Measurements from ENCODE around the gene NAV2.
"Not testable (repeated sequence)": the region's sequence is repeated elsewhere in the genome, so short reads cannot be mapped to it uniquely, and the experiment has no call there.

Gene NAV2

DNA sequence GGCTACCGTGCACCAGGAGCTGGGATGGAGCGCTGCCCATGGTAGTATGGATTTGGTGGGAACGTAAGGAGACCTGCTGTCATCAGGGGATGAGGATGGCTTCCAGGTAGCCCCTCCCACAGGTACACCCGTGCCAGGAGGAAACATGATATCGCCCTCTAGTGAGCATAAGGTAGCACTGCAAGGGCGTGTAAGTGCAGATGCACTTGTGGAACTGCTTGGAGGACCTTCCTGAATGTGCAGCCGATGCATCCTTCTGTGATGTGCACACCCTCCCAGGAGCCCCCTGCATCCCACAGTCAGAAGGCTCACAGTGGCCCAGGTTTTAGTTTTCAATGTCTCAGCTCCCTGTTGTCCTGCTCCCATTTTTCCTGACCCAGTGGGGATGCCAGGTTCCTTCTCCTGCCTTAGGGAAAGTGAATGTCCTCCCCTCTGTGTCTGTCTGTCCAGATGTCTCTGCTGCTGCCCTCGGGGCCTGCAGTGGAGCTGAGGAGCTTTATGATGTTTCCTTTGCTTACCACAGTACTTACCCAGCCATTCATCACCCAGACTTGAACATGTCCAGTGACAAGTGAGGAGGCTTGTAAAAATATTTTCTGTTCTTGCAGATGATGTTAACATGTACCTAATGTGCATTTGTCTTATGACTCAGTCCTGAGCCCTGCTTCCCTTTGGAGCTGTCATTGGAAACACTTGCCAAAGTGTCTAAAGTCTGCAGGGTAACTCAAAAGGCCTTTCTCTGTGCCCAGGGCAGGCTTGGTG is 398.5 kb downstream of the NAV2 start:
- no peak for DNase-seq

DNA sequence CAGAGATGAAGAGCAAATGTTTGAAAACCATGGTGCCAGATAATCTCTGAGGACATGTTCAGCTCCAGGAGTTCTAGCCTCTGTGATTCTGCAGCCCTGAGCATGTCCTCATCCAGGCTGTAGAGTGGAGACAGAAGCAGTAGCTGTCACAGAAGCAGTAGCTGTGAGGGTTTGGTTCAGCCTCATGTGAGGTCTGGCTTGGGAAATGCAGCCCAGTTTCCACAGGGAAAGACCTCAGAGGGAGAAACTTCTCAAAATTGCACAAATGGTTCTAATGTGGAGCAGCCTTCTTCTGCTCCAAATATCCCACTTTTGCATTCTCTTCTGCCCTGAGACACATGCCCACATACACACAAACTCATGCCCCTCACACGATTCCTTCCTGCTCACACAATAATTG is 399.2 kb downstream of the NAV2 start:
- DNase-seq, result no peak

DNA sequence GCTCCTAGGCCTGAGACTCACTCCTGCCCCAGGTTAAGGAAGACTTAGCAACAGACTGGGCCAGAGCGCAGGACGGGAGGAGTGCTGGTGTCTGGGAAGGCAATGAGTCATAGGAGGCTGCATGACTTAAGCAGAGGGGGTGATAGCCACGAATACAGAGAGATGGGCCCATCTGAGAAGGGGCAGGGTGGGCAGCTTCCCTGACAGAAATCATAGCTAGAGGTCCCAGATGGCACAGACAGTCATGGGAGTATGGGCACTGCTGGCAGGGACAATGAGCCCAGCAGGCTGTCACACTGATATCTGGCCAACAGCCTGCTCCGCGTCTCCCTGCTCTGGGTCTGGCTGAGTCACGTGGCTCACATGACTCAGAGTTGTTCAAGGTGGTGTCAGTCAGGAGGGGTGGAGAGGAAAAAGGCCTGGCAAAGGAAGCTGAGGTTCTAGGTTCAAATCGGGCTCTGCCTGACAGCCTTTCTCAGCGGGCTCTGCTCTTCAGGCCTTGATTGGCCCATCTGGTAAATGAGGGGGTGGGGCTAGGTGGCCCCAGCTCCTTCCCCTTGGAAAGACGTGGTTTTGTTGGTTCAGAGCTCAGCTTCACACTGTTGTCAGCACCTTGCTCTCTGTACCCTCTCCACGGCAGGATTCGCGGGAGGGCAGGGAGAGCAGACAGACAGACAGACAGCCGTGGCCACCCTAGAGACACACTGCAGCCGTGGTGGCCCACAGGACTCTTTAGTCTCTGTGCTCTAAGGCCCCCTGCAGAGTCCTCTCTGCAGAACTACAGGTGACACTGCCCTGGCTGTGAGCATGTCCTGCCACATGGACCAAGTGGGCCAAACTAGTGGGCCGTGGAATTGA is 399.9 kb downstream of the NAV2 start:
- DNase-seq, result peak; percentile 43

DNA sequence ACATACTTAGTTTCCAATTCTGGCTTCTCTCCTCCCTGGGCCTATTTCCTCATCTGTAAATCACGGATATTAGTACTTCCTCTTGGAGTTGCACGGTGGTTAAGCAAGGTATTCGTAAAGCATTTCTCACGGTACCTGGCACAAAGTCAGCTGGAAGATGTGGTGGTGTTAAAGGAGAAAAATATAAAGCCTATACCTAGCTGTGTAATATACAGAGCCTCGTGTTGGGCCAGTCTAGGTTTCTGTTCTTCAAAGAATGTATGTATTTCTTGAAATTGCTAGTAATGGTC is 400.5 kb downstream of the NAV2 start:
- DNase-seq, result no peak

DNA sequence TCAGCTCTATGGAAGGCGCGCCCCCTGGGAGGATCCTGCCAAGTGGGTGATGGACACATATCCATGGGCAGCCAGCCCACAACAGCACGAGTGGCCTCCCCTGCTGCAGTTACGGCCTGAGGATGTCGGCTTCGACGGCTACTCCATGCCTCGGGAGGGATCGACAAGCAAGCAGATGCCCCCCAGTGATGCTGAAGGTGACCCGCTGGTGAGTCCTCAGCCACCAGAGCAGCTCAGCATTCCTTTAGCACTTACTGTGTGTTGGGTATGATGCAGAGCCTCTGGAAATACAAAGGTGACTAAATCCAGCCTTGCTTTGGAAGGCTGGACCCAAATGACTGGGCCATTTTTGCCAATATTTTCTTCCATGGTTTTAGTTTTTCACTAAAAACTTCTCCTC is 402.0 kb downstream of the NAV2 start:
- no peak for DNase-seq

DNA sequence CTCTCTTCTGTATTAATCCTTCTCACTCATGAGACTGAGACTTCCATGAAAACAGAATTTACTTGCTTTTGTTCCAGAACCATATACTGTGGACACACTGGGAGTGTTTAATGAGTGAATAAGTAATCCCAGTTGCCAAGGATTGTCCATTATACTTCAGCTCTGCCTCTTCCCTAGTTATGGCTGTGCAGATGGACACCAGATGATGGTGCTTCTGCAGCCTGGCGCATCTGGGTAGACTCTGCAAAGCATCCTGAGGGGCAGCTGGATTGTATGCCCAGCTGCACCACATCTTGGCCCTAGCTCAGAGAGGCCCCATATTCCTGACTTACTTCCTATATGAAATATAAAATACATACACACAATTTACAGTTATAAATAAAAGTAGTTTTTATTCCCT is 404.2 kb downstream of the NAV2 start:
- DNase-seq, result no peak

DNA sequence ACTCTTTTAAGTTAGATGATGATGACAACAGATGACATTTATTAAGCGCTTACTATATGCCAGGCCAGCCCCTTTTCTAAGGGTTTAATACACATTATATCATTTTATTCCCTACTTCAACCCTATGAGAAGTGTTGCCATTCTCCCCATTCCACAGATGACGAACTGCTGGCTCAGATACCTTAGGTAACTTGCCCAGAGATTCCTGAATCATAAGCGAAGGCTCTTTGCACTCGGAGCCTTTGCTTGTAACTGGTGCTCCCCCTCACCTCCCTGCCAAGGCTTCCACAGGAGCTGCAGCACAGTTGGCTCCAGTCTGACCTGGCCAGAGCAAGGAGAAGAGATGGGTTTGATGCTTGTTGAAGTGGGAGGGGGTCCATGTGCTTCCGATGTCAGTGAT is 404.7 kb downstream of the NAV2 start:
- DNase-seq, result no peak

DNA sequence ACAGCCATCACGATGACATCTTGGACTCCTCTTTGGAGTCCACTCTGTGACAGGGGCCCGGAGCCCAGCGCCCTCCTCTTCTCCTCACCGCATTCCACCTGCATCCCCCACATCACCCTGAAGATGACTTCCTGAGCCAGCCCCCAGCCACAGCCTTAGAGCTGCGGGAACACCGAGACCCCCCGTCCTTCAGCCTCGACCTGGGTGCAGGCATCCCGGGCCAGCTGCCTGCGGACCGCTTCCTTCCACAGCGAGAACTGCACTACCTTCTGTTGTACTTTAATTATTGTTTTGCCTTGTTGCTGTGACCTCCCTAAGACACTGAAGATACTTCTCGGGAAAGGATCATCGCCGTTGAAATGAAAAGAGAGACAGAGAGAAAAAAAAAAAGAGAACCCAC is 405.6 kb downstream of the NAV2 start:
- DNase-seq, result no peak

DNA sequence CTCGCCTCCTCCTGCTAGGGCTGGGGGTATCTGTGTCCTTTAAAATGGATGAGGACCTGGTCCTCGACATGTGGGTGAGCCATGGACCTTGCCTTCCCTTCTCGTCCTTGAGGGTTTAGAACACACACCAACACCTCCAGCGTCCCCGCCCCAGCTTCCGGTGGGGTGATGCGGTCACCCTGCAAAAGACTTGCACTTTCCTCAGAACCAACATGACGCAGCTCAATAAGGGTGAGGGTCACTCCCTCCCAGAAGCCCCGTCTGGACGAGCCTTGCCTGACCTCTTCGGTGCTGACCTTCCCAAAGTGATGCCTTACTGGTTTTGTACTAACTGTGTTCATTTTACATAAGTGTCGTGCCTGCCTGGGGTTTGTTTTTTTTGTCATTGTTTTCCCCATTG is 406.7 kb downstream of the NAV2 start:
- DNase-seq, result no peak

DNA sequence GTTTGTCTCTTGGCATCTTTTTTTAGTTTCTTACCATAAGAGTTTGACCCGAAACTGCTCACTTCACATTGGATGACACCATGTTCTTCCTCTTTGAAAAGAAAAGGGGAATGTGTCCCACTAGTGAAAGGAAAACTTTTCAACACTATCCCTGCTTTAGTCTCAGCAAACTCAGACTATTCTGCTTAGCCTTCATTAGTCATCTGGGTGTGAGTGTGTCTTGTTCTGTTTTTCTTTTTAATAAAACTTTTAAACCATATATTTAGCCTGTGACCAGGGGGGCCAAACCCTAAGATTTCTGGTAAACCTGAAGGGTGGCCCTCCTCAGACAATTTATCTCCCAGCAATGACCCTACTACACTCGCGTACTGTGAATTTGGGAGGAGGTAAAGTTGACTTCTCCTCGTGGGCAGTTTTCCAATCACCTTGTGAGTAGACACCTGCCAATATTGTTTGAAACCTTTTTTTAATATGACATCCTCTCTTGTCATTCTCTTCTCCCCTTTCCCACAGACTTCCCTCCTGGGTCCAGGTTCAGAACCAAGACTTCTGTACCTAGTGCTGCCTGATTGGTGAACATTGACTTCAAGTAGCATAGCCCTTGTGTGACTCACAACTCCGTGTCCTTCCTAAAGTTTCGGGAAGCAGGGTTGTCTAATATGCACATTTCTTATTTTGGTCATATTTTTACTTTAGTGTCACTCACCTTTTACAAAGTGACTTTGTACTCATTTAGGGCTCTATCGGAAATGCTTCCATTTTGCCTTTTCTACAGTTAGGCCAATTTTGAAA is 407.7 kb downstream of the NAV2 start:
- DNase-seq, result no peak

DNA sequence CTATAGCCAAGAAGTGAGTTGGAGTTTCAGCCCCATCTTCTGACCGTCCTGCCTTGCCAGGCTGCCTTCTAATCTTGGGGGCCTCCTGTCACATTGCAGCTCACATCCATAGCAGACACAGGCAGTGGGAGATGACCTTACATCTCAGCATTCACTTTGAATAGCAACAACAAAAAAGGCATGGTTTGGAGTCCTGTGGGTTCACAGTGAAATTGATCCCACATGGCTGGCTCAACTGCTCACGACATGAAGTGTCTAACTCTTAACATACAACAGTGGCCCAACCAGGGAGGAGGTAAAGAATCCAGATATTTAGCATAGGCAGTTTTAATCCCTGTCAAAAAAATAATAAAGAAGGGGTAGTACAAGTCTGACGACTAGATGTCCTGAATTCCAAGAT is 409.5 kb downstream of the NAV2 start:
- no peak for DNase-seq

DNA sequence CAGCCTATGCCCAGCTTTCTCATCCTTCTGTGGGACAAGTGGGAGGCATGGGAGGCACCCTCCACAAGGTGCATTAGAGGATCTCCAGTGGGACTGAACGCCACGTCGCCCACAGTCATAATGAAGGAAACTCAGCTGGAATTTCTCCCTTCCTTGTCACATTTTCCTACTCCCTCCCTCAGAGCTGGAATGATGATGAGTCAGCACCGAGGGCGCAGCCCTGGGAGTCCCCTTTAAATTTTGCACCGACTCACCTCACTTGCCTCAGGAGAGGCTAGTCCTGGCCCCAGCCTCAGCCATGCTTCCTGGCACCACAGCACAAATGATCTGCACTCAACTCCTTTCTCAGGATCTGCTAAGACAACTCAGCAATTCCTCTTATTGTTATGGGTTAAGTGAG is 413.3 kb downstream of the NAV2 start:
- no peak for DNase-seq

DNA sequence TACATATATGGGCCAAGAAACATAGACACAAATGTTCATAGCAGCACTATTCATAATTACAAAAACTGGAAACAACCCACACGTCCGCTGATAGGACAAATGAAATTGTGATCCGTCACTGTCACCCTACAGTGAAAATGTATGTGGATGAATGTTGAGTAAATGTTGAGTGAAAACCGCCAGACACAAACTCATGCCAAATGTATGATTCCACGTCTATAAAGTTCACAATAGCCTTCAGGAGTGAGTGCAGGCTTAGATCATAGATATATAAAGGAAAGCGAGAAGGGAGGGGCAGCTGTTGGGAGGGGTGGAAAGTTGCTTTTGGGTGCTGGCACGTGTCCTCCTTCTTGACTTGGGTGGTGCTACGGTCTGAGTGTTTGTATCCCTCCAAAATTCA is 414.1 kb downstream of the NAV2 start:
- no peak for DNase-seq

DNA sequence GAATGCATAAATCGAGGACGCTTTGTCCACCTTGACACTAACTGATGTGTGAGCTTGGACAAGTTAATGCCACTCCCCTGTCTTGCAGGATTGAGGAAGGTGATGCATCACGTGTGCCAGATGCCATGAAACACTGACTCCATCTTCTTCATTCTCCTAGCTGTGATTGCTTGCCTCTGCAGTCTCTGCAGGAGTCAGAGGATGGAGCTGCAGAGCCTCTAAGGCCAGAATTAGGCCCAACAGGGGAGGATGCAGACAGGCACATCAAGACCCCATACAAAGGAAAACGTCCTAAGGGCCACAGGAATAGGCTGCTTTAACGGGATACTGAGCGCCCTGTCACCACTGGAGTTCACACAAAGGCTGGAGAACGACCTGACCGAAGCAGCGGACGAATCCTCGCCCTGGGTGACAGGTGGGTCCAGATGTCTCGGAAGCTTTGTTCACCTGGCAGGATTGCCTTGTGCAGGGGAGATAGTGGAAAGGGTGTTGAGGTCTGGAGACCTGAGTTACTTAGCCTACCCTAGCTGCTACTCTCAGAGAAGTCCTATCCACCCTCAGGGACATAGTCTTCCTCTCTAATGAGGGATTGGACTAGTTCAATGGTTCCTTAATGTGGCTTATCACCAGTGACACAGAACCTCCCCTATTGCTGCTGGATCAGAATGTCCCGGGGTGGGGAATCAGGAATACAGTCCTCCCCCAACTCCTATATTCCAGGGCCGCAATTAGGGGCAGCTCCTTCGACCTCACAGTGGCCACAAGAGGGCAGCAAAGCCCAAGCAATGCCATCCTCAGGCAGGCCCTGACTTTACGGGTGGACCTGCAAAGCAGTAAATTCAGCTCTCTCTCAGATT is 415.3 kb downstream of the NAV2 start:
- peak; percentile 85 for DNase-seq

DNA sequence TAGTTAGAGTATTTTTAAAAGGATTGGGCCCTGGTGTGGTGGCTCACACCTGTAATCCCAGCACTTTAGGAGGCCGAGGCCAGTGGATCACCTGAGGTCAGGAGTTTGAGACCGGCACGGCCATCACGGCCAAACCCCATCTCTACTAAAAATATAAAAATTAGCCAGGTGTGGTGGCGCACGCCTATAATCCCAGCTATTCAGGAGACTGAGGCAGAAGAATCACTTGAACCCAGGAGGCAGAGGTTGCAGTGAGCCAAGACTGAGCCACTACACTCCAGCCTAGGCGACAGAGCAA is 415.8 kb downstream of the NAV2 start:
- not testable (repeated sequence) for DNase-seq

DNA sequence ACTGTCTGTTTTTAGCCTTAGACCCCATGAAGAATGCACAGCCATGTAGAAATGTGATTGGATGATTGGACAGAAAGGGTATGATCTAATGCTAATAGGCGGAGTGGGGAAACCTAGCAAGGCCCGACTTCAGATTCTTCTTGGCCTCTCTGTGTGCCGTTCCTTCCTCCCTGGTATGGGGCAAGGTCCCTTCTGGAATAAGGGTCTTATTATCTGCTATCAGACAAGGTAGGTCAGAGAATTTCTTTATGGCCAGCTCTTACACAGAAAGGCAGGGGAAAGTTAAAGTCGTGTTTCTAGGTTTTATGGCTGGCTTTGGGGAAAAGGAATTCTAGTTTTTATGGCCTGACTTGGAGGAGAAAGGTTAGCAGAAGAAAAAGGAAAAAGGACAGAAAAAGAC is 417.0 kb downstream of the NAV2 start:
- no peak for DNase-seq

DNA sequence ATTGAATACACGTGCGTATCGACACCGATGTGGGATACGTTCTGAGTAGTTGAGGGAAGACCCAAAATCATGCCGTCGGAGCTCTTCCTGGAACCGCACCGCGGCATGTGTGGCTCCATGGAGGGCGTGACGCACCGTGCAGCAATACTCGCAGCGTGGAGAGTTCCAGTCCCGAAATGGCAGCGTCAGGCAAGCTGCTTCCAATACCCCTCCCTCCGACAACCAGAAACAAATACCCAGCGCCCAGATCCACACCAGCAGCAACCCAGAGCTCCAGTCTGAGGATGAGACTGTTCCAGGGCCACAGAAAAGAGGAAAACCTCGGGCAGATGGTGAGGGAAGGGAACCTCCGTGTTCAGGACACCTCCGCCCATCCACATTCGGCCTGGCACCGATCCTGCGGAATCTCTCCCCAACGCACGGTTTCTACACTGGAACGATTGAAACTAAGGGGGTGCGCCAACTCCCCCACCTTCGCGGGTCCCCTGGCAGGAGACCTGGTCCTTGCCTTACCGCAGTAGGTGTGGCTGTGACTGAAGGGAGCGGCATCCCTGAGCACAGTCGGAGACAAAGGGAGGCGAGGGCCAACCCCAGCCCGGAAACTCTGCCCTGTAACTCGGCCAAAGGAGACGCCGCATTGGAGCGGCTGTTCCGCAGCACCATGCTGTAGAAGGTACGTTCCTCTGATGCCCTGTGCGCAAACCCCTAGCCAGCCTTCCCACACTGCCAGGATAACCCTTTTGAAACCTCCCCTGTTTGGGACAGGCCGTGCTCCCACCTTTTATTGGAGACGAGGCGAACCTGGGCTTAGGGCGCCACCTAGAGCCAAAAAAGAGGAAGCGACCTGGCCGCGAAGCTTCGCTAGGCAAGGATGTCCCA is 419.4 kb downstream of the NAV2 start:
- DNase-seq, result peak; percentile 50

DNA sequence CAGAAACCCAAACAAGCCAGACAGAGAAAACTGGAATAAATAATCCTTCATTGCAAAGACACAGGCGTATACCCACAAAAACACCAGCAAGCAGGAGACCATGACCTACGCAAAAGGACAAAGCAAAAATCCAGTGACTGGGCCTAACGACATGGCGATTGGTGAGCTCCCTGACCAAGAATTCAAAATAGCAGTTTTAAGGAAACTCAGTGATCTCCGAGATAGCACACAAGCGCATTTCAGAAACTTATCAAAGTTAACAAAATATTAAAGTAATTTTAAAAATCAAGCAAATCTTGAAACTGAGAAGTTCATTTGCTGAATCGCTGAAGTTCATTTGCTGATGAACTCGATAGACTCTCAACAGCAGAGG is 420.0 kb downstream of the NAV2 start:
- no peak for DNase-seq

DNA sequence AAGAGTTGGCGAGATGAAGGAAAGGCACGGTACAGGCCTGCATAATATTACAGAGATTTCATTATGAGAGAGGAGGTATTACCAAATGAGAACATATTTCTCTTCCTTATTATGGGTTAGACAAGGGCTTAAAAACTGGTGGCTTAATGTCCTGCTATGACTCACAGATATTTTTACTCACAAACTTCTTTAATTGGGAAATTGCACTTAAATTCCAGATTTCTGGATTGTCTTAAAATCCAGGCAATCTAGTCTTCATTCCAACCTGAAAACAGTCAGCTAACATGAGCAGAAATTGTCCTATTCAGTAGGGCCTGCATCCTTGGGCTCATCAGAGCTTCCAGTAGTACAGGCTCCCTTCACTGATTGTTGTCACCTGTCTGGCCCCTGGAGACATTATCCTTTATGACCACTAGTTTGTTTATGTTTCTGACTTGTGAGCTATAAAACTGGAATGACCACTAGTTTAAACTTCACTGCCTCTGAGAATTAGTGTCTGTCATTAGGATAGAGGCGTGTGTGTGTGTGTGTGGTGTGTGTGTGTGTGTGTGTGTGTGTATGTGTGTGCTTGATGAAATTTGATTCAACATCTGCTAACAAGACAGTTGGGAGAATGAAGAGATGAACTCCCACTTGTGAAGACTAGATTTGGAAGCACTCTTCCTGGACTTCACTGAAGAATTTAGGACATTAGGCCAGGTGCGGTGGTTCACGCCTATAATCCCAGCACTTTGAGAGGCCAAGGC is 422.5 kb downstream of the NAV2 start:
- DNase-seq, result no peak

DNA sequence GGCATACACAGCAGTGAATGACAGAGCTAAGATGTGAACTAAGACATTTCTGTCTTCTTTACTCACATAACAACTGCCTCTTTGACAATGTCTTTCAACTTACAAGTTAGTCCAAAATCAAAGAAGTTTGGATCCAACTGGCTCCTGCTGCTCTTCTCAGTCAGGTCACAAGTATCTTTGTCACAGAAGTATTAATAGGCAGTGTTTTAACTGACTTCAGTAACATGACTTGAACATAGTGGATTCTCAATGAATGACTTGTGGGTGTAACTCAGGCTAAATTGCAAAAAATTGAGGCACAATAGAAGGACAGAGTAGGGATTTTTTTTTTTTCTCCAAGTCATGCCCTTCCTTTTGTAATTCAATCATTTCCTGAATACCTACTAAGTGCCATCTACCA is 425.0 kb downstream of the NAV2 start:
- no peak for DNase-seq

DNA sequence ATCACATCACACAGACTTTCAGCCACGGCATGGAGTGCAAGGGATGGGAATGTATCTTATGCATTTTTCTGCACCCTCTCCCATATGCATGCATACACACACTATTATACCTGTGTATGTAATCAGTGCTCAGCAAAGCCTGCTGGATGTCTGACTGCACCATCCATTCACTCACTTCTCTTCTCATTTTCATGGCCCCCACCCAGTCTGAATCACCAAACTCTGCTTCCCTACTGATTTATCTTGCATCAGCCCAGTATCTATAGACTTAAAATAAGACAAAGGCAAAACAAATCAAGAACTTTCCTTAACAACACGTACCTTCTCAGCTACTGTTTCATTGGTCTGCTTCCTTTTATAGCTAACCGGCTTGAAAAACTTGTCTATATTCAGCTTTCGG is 426.1 kb downstream of the NAV2 start:
- no peak for DNase-seq

Data from midbrain (tissue), 1 donor.